Neural crest cell (in vitro differentiated cells): ENCODE results near the gene OR5H6. TPM values are rescaled to one million over a fixed set of nuclear protein-coding genes. Genes with fewer than 3 reads are reported as not detected.

Source experiments
- DNase-seq: peaks from one replicate; pipeline ENCODE4 v3.0.0; 2021; ENCODE audit warnings: low read depth, mixed read lengths, low spot score
- H3K27ac Mint-ChIP-seq: one replicate; pipeline ENCODE4 v1.8.0; 2021; ENCODE audit warnings: mild to moderate bottlenecking, mixed read lengths; ENCODE audit not compliant: unreplicated experiment
- H3K27me3 Mint-ChIP-seq: 2 replicates; pipeline ENCODE4 v1.8.0; 2021; ENCODE audit warnings: low read depth, mild to moderate bottlenecking, mixed read lengths
- H3K36me3 Mint-ChIP-seq: 2 replicates; pipeline ENCODE4 v1.8.0; 2021; ENCODE audit warnings: low read depth, mild to moderate bottlenecking, mixed read lengths
- H3K4me1 Mint-ChIP-seq: 2 replicates; pipeline ENCODE4 v1.8.0; 2021; ENCODE audit warnings: mixed read lengths
- H3K4me3 Mint-ChIP-seq: one replicate; pipeline ENCODE4 v1.8.0; 2021; ENCODE audit warnings: mild to moderate bottlenecking, mixed read lengths
- H3K9me3 Mint-ChIP-seq: 2 replicates; pipeline ENCODE4 v1.8.0; 2021; ENCODE audit warnings: mixed read lengths
- CTCF ChIP-seq: fragments of 200-600 bp; sonication (generic); conservative IDR thresholded peaks from 2 replicates; pipeline ENCODE4 v1.5.0; 2021; ENCODE audit warnings: antibody characterized with exemption, mild to moderate bottlenecking
- total RNA-seq: library from RNA; stranded (reverse); gene quantifications from 2 replicates; pipeline ENCODE4 v1.2.1, GENCODE V29; 2021

OR5H6 gene
- total RNA-seq, 1 donor from 2014 or later: not detected

- Mint-ChIP-seq H3K9me3 (peaks cover 2% of the 10 kb centered on the region), H3K27ac (no peak overlapping the region), H3K4me3 (no peak overlapping the region), H3K36me3 (no peaks in the 10 kb centered on the region), H3K27me3 (no peaks in the 10 kb centered on the region), H3K4me1 (no peaks in the 10 kb centered on the region)
- no peak for TF ChIP-seq CTCF
- no peak for DNase-seq
These were observed 27.4 kb downstream of the OR5H6 start for GRCh38 chr3:98291332-98291957.

Other genes starting within 250 kb of the OR5H6 start
- gene GABRR3, start 228.9 kb upstream of the OR5H6 start, total RNA-seq: not detected in 2 replicates
- not detected in 2 replicates for gene OR5AC2, start 177.1 kb upstream of the OR5H6 start, total RNA-seq
- not detected in 2 replicates for gene OR5H1, start 133.5 kb upstream of the OR5H6 start, total RNA-seq
- not detected in 2 replicates for gene OR5H14, start 116.8 kb upstream of the OR5H6 start, total RNA-seq
- gene OR5H15, start 97.5 kb upstream of the OR5H6 start, total RNA-seq: not detected in 2 replicates
- gene OR5H2, start 18.3 kb downstream of the OR5H6 start, total RNA-seq: not detected in 2 replicates
- not detected in 2 replicates for gene OR5K4, start 89.6 kb downstream of the OR5H6 start, total RNA-seq
- not detected in 2 replicates for gene OR5K3, start 126.4 kb downstream of the OR5H6 start, total RNA-seq
- not detected in 2 replicates for gene OR5K1, start 199.0 kb downstream of the OR5H6 start, total RNA-seq
- not detected in 2 replicates for gene OR5K2, start 233.4 kb downstream of the OR5H6 start, total RNA-seq